ENCODE results near the gene ARRDC4. TPM values are rescaled to one million over a fixed set of nuclear protein-coding genes. Genes with fewer than 3 reads are reported as not detected.

The ARRDC4 gene
- total and polyA plus RNA-seq, 2 of the 4 experiments (the other 2 are of a cell fraction) = 5.3 to 9.1 TPM

- no peak overlapping the region for H3K23ac ChIP-seq (ENCODE audit: low read depth, low read length)
- H3K79me1 ChIP-seq (ENCODE audit: low read depth in 1 of 2, low read length in 2 of 2) = no peaks in the 10 kb centered on the region
- H4K8ac ChIP-seq (ENCODE audit: low read depth in 2 of 2, low read length in 2 of 2) = no peak overlapping the region
- H2BK5ac ChIP-seq (ENCODE audit: low read depth, low read length, poor library complexity, severe bottlenecking) = no peak overlapping the region
- no peak overlapping the region for H4K91ac ChIP-seq (ENCODE audit: insufficient read depth, low read depth, low read length)
- no peak overlapping the region for H4K5ac ChIP-seq (ENCODE audit: low read depth, low read length)
- ChIA-PET CTCF (no interaction called here), POLR2A (ENCODE audit: unreplicated experiment) (no interaction called here)
- BruUV-seq (replicated peaks) = no TSS peak
- no peaks in the 10 kb centered on the region for H3K27me3 ChIP-seq (ENCODE audit: control insufficient read depth, insufficient read depth, low read length)
- no CpG with 5 or more reads among the region's 5 CpGs for WGBS, 2 experiments (ENCODE audit: extremely low coverage in 2 of 2, insufficient read length in 1 of 2)
- H2AK5ac ChIP-seq (ENCODE audit: low read depth, low read length) = no peak overlapping the region
- H2AK9ac ChIP-seq (replicated peaks; ENCODE audit: low read depth, low read length, poor library complexity) = no peak overlapping the region
- ATAC-seq (ENCODE audit: low read depth) (no peak), DNase-seq (no peak)
- no peak overlapping the region for H3K4ac ChIP-seq (ENCODE audit: low read depth, low read length)
- no peak for TF ChIP-seq USF2 (IDR thresholded peaks at IDR 0.05; ENCODE audit: low read depth, low read length)
- no peak for TF ChIP-seq RAD21 (IDR thresholded peaks at IDR 0.05; ENCODE audit: low read length)
- TF ChIP-seq MAFK (IDR thresholded peaks at IDR 0.05; ENCODE audit: low read depth, low read length) = no peak
- no peak for TF ChIP-seq CHD1 (IDR thresholded peaks at IDR 0.05; ENCODE audit: low read depth, low read length)
- TF ChIP-seq BHLHE40 (IDR thresholded peaks at IDR 0.05; ENCODE audit: low read depth, low read length) = no peak
- H3K4me3 ChIP-seq (ENCODE audit: insufficient read depth, low read depth, low read length) = no peak overlapping the region
- in situ Hi-C loops (cut with MboI; ENCODE audit: low sequenced_read_pairs) = no loop called here
- H2BK120ac ChIP-seq (ENCODE audit: low read depth, low read length) = no peak overlapping the region
- no peak overlapping the region for H3K4me2 ChIP-seq (ENCODE audit: low read depth, low read length)
- H3K9ac ChIP-seq (ENCODE audit: low read depth, low read length) = no peak overlapping the region
- intact Hi-C loops (cut with micrococcal nuclease) = no loop called here
- H4K20me1 ChIP-seq (ENCODE audit: insufficient read depth, low read length) = no peaks in the 10 kb centered on the region
- H3K14ac ChIP-seq (replicated peaks; ENCODE audit: low read depth, low read length) = no peak overlapping the region
- no peaks in the 10 kb centered on the region for H3K4me1 ChIP-seq (ENCODE audit: control insufficient read depth, insufficient read depth, low read length)
- H3K56ac ChIP-seq (ENCODE audit: extremely low read depth, insufficient read depth, low read length) = no peak overlapping the region
- H2BK20ac ChIP-seq (ENCODE audit: low read depth, low read length) = no peak overlapping the region
- no peak overlapping the region for H2BK15ac ChIP-seq (ENCODE audit: low read depth, low read length)
- no peaks in the 10 kb centered on the region for H3K9me3 ChIP-seq (ENCODE audit: control insufficient read depth, insufficient read depth, low read length)
- H3K9me1 ChIP-seq (ENCODE audit: insufficient read depth, low read length) = no peaks in the 10 kb centered on the region
- no peak overlapping the region for H3K18ac ChIP-seq (ENCODE audit: low read depth, low read length)
- no peak overlapping the region for H2AFZ ChIP-seq (replicated peaks; ENCODE audit: low read length, poor library complexity)
- dilution Hi-C loops (cut with HindIII; ENCODE audit: low sequenced_read_pairs, unreplicated experiment) = no loop called here
- H3K27ac ChIP-seq (ENCODE audit: insufficient read depth, low read length) = no peak overlapping the region
- no peaks in the 10 kb centered on the region for H3K36me3 ChIP-seq (ENCODE audit: control insufficient read depth, insufficient read depth, low read length)
Measured at GRCh38 chr15:97915261-97915660, 45.2 kb upstream of the ARRDC4 start.

Measured in IMR-90 (cell line).